ENCODE measurements around the gene RPS6KA5. TPM values are rescaled to one million over a fixed set of nuclear protein-coding genes. Genes with fewer than 3 reads are reported as not detected.

RPS6KA5 gene
- total RNA-seq, 1 experiment from 2014 or later: 3.8 TPM

GRCh38 chr14:91019673-91020072, 40.8 kb downstream of the RPS6KA5 start:
- H3K4me1 ChIP-seq (ENCODE audit: insufficient read depth, low read length): no peaks in the 10 kb centered on the region
- no peaks in the 10 kb centered on the region for H3K27me3 ChIP-seq (ENCODE audit: insufficient read depth, low read length)
- Mint-ChIP-seq H3K36me3 (ENCODE audit: insufficient read depth in 1 of 3, low read depth in 3 of 3) (no peaks in the 10 kb centered on the region), H3K9me3 (no peaks in the 10 kb centered on the region), H3K27ac (no peak overlapping the region), H3K4me1 (no peaks in the 10 kb centered on the region), H3K27me3 (ENCODE audit: low read depth) (no peaks in the 10 kb centered on the region), H3K4me3 (no peak overlapping the region)
- DNase-seq: no peak
- TF ChIP-seq CTCF (conservative IDR thresholded peaks at IDR 0.05): no peak
- H3K79me2 ChIP-seq (ENCODE audit: insufficient read depth, low read length): no peaks in the 10 kb centered on the region
- no peak overlapping the region for H3K4ac ChIP-seq (ENCODE audit: low read depth, low read length)
- no peak overlapping the region for H3K56ac ChIP-seq (ENCODE audit: insufficient read length, low read depth, low read length)
- no CpG with 5 or more reads among the region's 3 CpGs for WGBS (ENCODE audit: extremely low coverage, insufficient read length, low lambda C conversion rate)
- H2BK120ac ChIP-seq (ENCODE audit: low read depth, low read length, poor library complexity, severe bottlenecking): no peak overlapping the region
- H3K27ac ChIP-seq (ENCODE audit: insufficient read length, low read depth, low read length): no peak overlapping the region
- H4K20me1 ChIP-seq (ENCODE audit: control insufficient read depth, insufficient read depth, insufficient read length): no peaks in the 10 kb centered on the region
- no peaks in the 10 kb centered on the region for H3K9me3 ChIP-seq (ENCODE audit: control insufficient read depth, low read depth, low read length)
- no peak overlapping the region for H2BK5ac ChIP-seq (ENCODE audit: insufficient read length, low read length)
- no peak overlapping the region for H3K9ac ChIP-seq (ENCODE audit: extremely low read depth, insufficient read length, low read length)
- no peak overlapping the region for H4K8ac ChIP-seq (replicated peaks; ENCODE audit: insufficient read length, low read depth, low read length)
- no peaks in the 10 kb centered on the region for H3K23me2 ChIP-seq (ENCODE audit: insufficient read length, low read depth, low read length, poor library complexity, severe bottlenecking)
- no peak overlapping the region for H3K4me2 ChIP-seq (ENCODE audit: insufficient read depth, insufficient read length, low read length)
- H3K79me1 ChIP-seq (ENCODE audit: insufficient read depth, low read depth, low read length, poor library complexity, severe bottlenecking): no peaks in the 10 kb centered on the region
- no peak overlapping the region for H2AK5ac ChIP-seq (ENCODE audit: insufficient read length, low read length)
- H2BK12ac ChIP-seq (ENCODE audit: insufficient read length, low read depth, low read length): no peak overlapping the region
- H3K18ac ChIP-seq (ENCODE audit: insufficient read length, low read depth, low read length): no peak overlapping the region
- H3K14ac ChIP-seq (ENCODE audit: insufficient read depth, low read length): no peak overlapping the region
- no peak overlapping the region for H4K91ac ChIP-seq (ENCODE audit: insufficient read length, low read depth, low read length)
- H2AFZ ChIP-seq (ENCODE audit: low read length): no peak overlapping the region
- no peak overlapping the region for H3K23ac ChIP-seq (ENCODE audit: insufficient read length, low read depth, low read length)
- no peak overlapping the region for H2BK15ac ChIP-seq (ENCODE audit: low read depth, low read length)
- no peak overlapping the region for H3T11ph ChIP-seq (ENCODE audit: low read length)
- no peak overlapping the region for H2BK20ac ChIP-seq (ENCODE audit: low read depth, low read length, poor library complexity, severe bottlenecking)
- no peak overlapping the region for H4K5ac ChIP-seq (ENCODE audit: insufficient read length, low read depth, low read length)
